Mucosa of descending colon (tissue), 3 donors: ENCODE data around the gene KNCN. TPM values are rescaled to one million over a fixed set of nuclear protein-coding genes. Genes with fewer than 3 reads are reported as not detected.

Experiments
- ATAC-seq: fragments of 200-7000 bp; cut with Tn5 transposase; one replicate; pipeline ENCODE4 v1.9.1; 2020; ENCODE audit warnings: mild to moderate bottlenecking, moderate library complexity
- DNase-seq, 3 donors: peaks; one replicate each; pipeline ENCODE4 v3.0.0-alpha.2; 2020
- H3K36me3 ChIP-seq: fragments of 200-600 bp; one replicate; pipeline ENCODE4 v1.8.0; 2021; ENCODE audit warnings: low read depth, mild to moderate bottlenecking
- H3K4me1 ChIP-seq: fragments of 200-600 bp; one replicate; pipeline ENCODE4 v1.8.0; 2021; ENCODE audit warnings: low read depth, mild to moderate bottlenecking
- H3K4me3 ChIP-seq: fragments of 200-600 bp; one replicate; pipeline ENCODE4 v1.8.0; 2021; ENCODE audit warnings: mild to moderate bottlenecking
- H3K9me3 ChIP-seq: fragments of 200-600 bp; one replicate; pipeline ENCODE4 v1.8.0; 2021; ENCODE audit warnings: mild to moderate bottlenecking
- CTCF ChIP-seq: fragments of 200-600 bp; IDR thresholded peaks from one replicate; pipeline ENCODE4 v1.8.0; 2022; ENCODE audit warnings: antibody characterized with exemption, mild to moderate bottlenecking
- intact Hi-C, 2 donors: fragments of 100-400 bp; cut with DNase I in 1 of 2; cut with micrococcal nuclease in 1 of 2; formaldehyde crosslinking; loops; one replicate each; pipeline versions ENCODE4 v1.11.0 to v1.11.1; 2022; cut with DNase I, micrococcal nuclease
- long read RNA-seq, 2 donors: library from polyadenylated mRNA; unstranded; transcript quantifications; one replicate each; pipeline ENCODE4 v2.0.0, GENCODE V29; 2019 to 2021
- total RNA-seq, 3 donors: library from RNA; stranded (reverse); fragmentation: NEBNext Ultra II Directional in 2 of 3; extraction: Animal tissue kit (Norgen Biotek cat#: 25700) in 2 of 3; gene quantifications; one replicate each; pipeline versions ENCODE4 v1.2.1 to v1.2.4, GENCODE V29; 2021 to 2023
- donor health status: DM: no; HTN: no; CAD: no; lungs with moderate emphysema.
- donor health status: DM: no; HTN: no; CAD: no.
- donor health status: DM: no; HTN: yes; CAD: no.

Gene KNCN
- not detected for total RNA-seq
- long read RNA-seq, donor 1: 0 reads
- long read RNA-seq, donor 2: 0 reads

DNA sequence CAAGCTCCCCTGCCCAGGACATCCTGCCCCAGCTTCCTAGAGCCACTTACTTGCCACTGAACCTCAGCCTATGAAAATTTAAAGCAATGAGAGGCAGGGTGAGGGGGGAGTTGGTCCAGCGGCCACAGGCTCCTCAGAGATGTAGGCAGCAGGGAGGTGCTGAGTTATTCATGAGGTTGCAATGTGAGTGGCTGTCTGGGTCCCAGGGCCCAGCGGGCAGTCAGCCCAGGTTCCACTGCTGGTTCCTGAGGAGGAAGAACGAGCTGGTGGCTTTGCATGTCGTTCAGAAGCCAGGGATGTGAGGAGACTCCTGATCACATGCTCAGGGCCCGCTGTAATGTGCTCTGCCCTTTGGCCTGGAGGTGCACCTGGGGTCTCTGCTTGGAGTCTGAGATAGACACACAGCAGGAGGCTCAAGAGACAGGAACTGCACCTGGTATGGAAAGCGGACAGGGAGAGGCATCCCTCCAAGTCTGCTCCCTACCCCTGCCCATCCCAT, at the start of gene KNCN:
Gene KNCN (minus strand): TSS at position 51 of the 499 bp plus-strand sequence. CDS start 432 bp downstream, outside the sequence.
- ATAC-seq (no peak), DNase-seq (no peak)
- no peaks in the 10 kb centered on the region for H3K9me3 ChIP-seq
- intact Hi-C loops: no loop called here
- no peaks in the 10 kb centered on the region for H3K4me1 ChIP-seq
- no peaks in the 10 kb centered on the region for H3K36me3 ChIP-seq
- H3K4me3 ChIP-seq: no peak within 1 kb of the TSS
- TF ChIP-seq CTCF: no peak

- intact Hi-C loops: no loop called here
- Histone ChIP-seq H3K36me3 (no peaks in the 10 kb centered on the region), H3K9me3 (no peaks in the 10 kb centered on the region), H3K4me3 (no peak overlapping the region), H3K4me1 (peaks cover 10% of the 10 kb centered on the region)
- DNase-seq: no peak
- TF ChIP-seq CTCF: no peak
- no peak for ATAC-seq
Measured at GRCh38 chr1:46599059-46599970, 47.9 kb upstream of the KNCN start.

GRCh38 chr1:46596846-46597245, 45.4 kb upstream of the KNCN start:
- Histone ChIP-seq H3K4me1 (no peaks in the 10 kb centered on the region), H3K9me3 (no peaks in the 10 kb centered on the region), H3K36me3 (no peaks in the 10 kb centered on the region), H3K4me3 (no peak overlapping the region)
- ATAC-seq (no peak), DNase-seq (no peak)
- TF ChIP-seq CTCF: no peak
- intact Hi-C loops: no loop called here

DNA sequence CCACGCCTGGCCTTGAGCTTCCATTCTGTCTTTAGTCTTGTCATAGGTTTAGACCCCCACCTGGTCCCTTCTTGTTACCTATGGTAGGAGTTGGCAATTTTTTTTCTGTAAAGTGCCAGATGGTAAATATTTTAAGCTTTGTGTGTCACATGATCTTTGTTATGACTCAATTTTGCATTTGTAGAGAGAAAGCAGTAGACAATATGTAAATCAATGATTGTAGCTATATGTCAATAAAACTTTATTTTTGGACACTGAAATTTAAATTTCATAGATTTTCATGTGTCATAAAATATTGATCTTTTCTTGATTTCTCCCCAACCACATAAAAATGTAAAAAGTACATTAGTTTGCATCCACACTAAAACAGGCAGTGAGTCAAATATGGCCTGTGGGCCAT, 44.6 kb upstream of the KNCN start:
- intact Hi-C loops: no loop called here
- Histone ChIP-seq H3K4me1 (no peaks in the 10 kb centered on the region), H3K36me3 (no peaks in the 10 kb centered on the region), H3K4me3 (no peak overlapping the region), H3K9me3 (no peaks in the 10 kb centered on the region)
- no peak for TF ChIP-seq CTCF
- ATAC-seq (no peak), DNase-seq (no peak)

GRCh38 chr1:46595127-46595526, 43.7 kb upstream of the KNCN start:
- DNase-seq: peak; percentile 46 to 68 (median 58)
- ATAC-seq: peak; percentile 55

More at GRCh38 chr1:46595127-46595526, 43.7 kb upstream of the KNCN start:
- Histone ChIP-seq H3K36me3 (no peaks in the 10 kb centered on the region), H3K4me1 (no peaks in the 10 kb centered on the region), H3K9me3 (no peaks in the 10 kb centered on the region), H3K4me3 (no peak overlapping the region)
- intact Hi-C loops: no loop called here
- TF ChIP-seq CTCF: no peak
